CD8-positive, alpha-beta memory T cell (primary cell): ENCODE results near the gene RERE. TPM values are rescaled to one million over a fixed set of nuclear protein-coding genes. Genes with fewer than 3 reads are reported as not detected.

ENCODE experiments used
- CTCF ChIA-PET: fragments of 350-600 bp; sonication (Branson Sonifier 250); formaldehyde crosslinking; loops from one replicate; lab custom pipeline; 2021; ENCODE audit warnings: antibody characterized with exemption; lab: Charles Lee
- POLR2A ChIA-PET: fragments of 350-600 bp; sonication (Branson Sonifier 250); formaldehyde crosslinking; loops from one replicate; lab custom pipeline; 2021; ENCODE audit warnings: antibody characterized with exemption; lab: Charles Lee
- DNase-seq, 5 donors: peaks; one replicate each; pipeline versions ENCODE4 v3.0.0 to v3.0.0-alpha.2; 2020 to 2022; ENCODE audit warnings: mixed read lengths in 1 of 5
- H3K27ac ChIP-seq: one replicate; pipeline ENCODE4 v1.7.0; 2013; ENCODE audit warnings: low read depth, mild to moderate bottlenecking, low read length, moderate library complexity
- H3K27me3 ChIP-seq: 2 replicates; pipeline ENCODE4 v1.7.0; 2013; ENCODE audit warnings: low read length, mild to moderate bottlenecking; ENCODE audit not compliant: insufficient read depth, poor library complexity, severe bottlenecking
- H3K36me3 ChIP-seq: 2 replicates; pipeline ENCODE4 v1.7.0; 2013; ENCODE audit warnings: mild to moderate bottlenecking, low read length, moderate library complexity; ENCODE audit not compliant: insufficient read depth
- H3K4me1 ChIP-seq: 2 replicates; pipeline ENCODE4 v1.7.0; 2013; ENCODE audit warnings: mild to moderate bottlenecking, low read length, moderate library complexity; ENCODE audit not compliant: insufficient read depth
- H3K4me3 ChIP-seq: 2 replicates; pipeline ENCODE4 v1.7.0; 2013; ENCODE audit warnings: mild to moderate bottlenecking, low read length
- H3K9me3 ChIP-seq: 2 replicates; pipeline ENCODE4 v1.7.0; 2013; ENCODE audit warnings: mild to moderate bottlenecking, low read length
- H3K27ac Mint-ChIP-seq, 8 donors: one replicate each; pipeline ENCODE4 v1.8.0; 2020 to 2021; ENCODE audit warnings: mixed read lengths in 8 of 8, mild to moderate bottlenecking in 6 of 8, inconsistent platforms in 3 of 8, moderate library complexity in 3 of 8
- H3K27me3 Mint-ChIP-seq, 2 donors: one replicate each; pipeline ENCODE4 v1.8.0; 2020 to 2021; ENCODE audit warnings: mixed read lengths in 2 of 2, mild to moderate bottlenecking in 1 of 2, moderate library complexity in 1 of 2
- H3K36me3 Mint-ChIP-seq, 3 donors: one replicate each; pipeline ENCODE4 v1.8.0; 2020 to 2021; ENCODE audit warnings: mixed read lengths in 3 of 3, inconsistent platforms in 1 of 3, mild to moderate bottlenecking in 1 of 3
- H3K4me1 Mint-ChIP-seq, 3 donors: one replicate each; pipeline ENCODE4 v1.8.0; 2020 to 2021; ENCODE audit warnings: mixed read lengths in 3 of 3, inconsistent platforms in 1 of 3, mild to moderate bottlenecking in 1 of 3
- H3K4me3 Mint-ChIP-seq, 7 donors: one replicate each; pipeline ENCODE4 v1.8.0; 2020 to 2021; ENCODE audit warnings: mixed read lengths in 7 of 7, mild to moderate bottlenecking in 6 of 7, moderate library complexity in 4 of 7, inconsistent platforms in 2 of 7
- H3K9me3 Mint-ChIP-seq, 5 donors: one replicate each; pipeline ENCODE4 v1.8.0; 2020 to 2022; ENCODE audit warnings: mixed read lengths in 5 of 5, mild to moderate bottlenecking in 3 of 5, moderate library complexity in 2 of 5, inconsistent platforms in 1 of 5
- polyA plus RNA-seq: library from polyadenylated mRNA; unstranded; fragments of 300-500 nt; fragmentation: Illumina TruSeq; gene quantifications from one replicate; pipeline ENCODE4 v1.2.3, GENCODE V29; 2021
- total RNA-seq, 2 experiments: library from RNA; stranded (reverse); gene quantifications; one replicate each; pipeline ENCODE4 v1.2.3, GENCODE V29; 2021

RERE gene
- total and polyA plus RNA-seq, 3 experiments from 2014 or later = 10.9 to 39.2 (median 37.9) TPM

DNA sequence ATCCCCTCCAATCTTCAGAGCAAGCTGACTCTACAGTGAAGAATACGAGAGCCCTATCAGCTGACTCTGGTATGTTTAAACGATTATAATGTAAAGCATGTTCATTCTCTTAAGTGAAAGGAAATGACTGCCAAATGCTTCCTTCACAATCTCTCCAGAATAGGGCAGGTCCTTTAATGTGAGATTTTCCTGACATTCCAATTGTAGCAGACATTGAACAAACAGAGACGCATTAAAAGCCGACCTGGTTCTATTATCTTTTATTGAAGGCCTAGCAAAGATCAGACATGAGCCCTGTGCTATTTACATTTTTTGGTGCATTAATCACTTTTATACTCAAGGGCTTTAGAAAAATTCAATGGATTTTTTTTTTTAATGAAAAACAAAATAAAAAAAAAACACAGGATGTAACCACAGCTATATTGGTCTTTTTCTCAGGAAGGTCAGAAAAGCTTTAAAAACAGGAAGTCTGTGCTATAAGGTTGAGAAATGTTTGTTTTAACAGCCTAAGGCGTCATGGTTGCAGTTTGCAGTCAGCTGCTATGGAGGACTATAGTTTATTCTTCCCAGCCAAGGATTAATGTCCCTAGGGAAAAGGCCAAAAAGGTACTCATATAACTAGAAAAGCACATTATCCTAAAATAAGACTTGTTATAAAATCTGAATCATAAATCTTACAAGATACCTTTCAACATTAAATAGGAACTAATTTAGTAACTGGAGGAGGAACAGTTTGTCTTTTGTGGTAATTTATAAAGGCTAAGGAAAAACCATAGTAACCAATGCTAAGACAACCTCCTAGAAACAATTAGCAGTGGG lies 104.8 kb downstream of the RERE start:
- Mint-ChIP-seq H3K4me3 (peak overlapping the region in 6 of 7 donors; percentile 35 to 57 (median 50)), H3K27ac (peak overlapping the region in 6 of 8 donors; percentile 55 to 87 (median 73)), H3K4me1 (peaks cover 18 to 28% (median 20%) of the 10 kb centered on the region in 3 donors), H3K27me3 (no peaks in the 10 kb centered on the region), H3K36me3 (peaks cover 0 to 6% (median 2%) of the 10 kb centered on the region in 3 donors), H3K9me3 (no peaks in the 10 kb centered on the region)
- no peak overlapping the region for H3K4me3 ChIP-seq
- no peaks in the 10 kb centered on the region for H3K9me3 ChIP-seq
- H3K36me3 ChIP-seq = no peaks in the 10 kb centered on the region
- POLR2A ChIA-PET = no interaction called here
- CTCF ChIA-PET = interaction anchor here (1.1 kb wide), 1 partner anchor 14 kb away, joined by 3 read pairs; no protein-coding TSS in a partner anchor
- H3K27me3 ChIP-seq = no peaks in the 10 kb centered on the region
- H3K27ac ChIP-seq = no peak overlapping the region
- H3K4me1 ChIP-seq = peaks cover 14% of the 10 kb centered on the region
- peak in 1 of 5 donors; percentile 18 for DNase-seq

DNA sequence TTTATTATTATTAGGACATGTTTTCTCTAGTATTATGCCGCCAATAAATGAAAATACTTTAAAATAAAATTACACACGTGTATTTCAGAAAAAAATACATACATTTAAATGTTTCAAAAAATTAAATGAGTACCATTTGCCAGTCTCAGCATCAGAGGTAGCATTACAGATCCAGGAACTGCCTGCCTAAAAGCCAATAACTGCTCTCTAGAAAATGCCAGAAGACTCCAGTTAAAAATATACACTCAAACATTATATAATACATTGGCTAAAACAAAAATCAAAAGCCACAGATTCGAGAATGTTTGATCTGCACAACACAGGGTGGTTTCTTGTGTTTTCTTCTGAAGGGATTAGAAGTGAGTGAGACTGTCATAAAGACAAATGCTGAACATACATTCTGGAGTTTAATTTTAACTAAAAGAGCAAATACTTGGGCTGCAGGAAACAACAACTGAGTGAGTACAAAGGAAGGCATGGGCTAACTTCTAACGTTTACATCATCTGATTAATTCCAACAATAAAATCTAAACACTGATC lies 105.5 kb downstream of the RERE start:
- H3K27me3 Mint-ChIP-seq = no peaks in the 10 kb centered on the region
- H3K4me3 Mint-ChIP-seq = peak overlapping the region in 3 of 7 donors; percentile 35 to 51 (median 43)
- peaks cover 18 to 28% (median 20%) of the 10 kb centered on the region in 3 donors for H3K4me1 Mint-ChIP-seq
- Histone ChIP-seq H3K4me3 (no peak overlapping the region), H3K4me1 (peaks cover 14% of the 10 kb centered on the region), H3K27me3 (no peaks in the 10 kb centered on the region), H3K36me3 (no peaks in the 10 kb centered on the region), H3K9me3 (no peaks in the 10 kb centered on the region), H3K27ac (no peak overlapping the region)
- no peak for DNase-seq
- ChIA-PET CTCF (no interaction called here), POLR2A (no interaction called here)
- H3K36me3 Mint-ChIP-seq = peaks cover 0 to 6% (median 2%) of the 10 kb centered on the region in 3 donors
- no peaks in the 10 kb centered on the region for H3K9me3 Mint-ChIP-seq
- H3K27ac Mint-ChIP-seq = peak overlapping the region in 5 of 8 donors; percentile 1 to 80 (median 30)

DNA sequence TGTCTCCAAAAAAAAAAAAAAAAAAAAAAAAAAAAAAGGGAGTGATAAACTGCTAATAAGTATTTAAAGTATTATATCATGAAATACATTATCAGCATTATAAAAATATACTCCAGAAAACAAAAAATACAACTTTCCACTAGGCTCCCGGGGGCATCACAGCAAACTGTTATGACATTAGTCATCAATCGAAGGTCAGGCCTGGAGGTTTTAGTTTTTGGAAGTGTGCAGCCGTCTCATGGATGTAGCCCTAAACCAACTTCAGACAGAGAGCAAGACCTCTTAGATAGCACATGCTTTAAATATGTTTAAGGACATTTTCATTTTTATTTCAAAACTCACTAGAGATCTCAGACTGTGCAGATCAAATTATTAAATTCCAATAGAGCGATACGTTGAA lies 106.3 kb downstream of the RERE start:
- Histone ChIP-seq H3K9me3 (no peaks in the 10 kb centered on the region), H3K36me3 (no peaks in the 10 kb centered on the region), H3K4me1 (peaks cover 14% of the 10 kb centered on the region), H3K27me3 (no peaks in the 10 kb centered on the region), H3K27ac (no peak overlapping the region), H3K4me3 (no peak overlapping the region)
- Mint-ChIP-seq H3K4me3 (peak overlapping the region in 1 of 7 donors; percentile 10), H3K4me1 (peaks cover 18 to 28% (median 20%) of the 10 kb centered on the region in 3 donors), H3K9me3 (no peaks in the 10 kb centered on the region), H3K27me3 (no peaks in the 10 kb centered on the region), H3K36me3 (peaks cover 0 to 6% (median 2%) of the 10 kb centered on the region in 3 donors), H3K27ac (no peak overlapping the region)
- ChIA-PET CTCF (no interaction called here), POLR2A (no interaction called here)
- DNase-seq = no peak

DNA sequence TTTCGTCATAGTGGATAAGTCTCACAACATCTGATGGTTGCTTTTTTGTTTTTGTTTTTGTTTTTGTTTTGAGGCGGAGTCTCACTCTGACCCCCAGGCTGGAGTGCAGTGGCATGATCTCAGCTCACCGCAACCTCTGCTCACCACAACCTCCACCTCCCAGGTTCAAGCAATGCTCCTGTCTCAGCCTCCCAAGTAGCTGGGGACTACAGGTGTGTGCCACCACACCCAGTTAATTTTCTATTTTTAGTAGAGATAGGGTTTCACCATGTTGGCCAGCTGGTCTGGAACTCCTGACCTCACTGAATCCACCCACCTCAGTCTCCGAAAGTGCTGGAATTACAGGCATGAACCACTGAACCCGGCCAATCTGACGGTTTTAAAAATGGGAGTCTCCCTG lies 109.2 kb downstream of the RERE start:
- ChIA-PET POLR2A (no interaction called here), CTCF (no interaction called here)
- Mint-ChIP-seq H3K4me3 (no peak overlapping the region), H3K9me3 (peaks cover 0 to 1% (median 0%) of the 10 kb centered on the region in 5 donors), H3K4me1 (peaks cover 19 to 29% (median 20%) of the 10 kb centered on the region in 3 donors), H3K36me3 (peaks cover 0 to 2% (median 0%) of the 10 kb centered on the region in 3 donors), H3K27ac (peak overlapping the region in 1 of 8 donors; percentile 36), H3K27me3 (peaks cover 17 to 23% of the 10 kb centered on the region in 2 donors)
- H3K36me3 ChIP-seq = no peaks in the 10 kb centered on the region
- peaks cover 14% of the 10 kb centered on the region for H3K4me1 ChIP-seq
- no peak overlapping the region for H3K4me3 ChIP-seq
- H3K27me3 ChIP-seq = peaks cover 7% of the 10 kb centered on the region
- no peaks in the 10 kb centered on the region for H3K9me3 ChIP-seq
- H3K27ac ChIP-seq = no peak overlapping the region
- no peak for DNase-seq

DNA sequence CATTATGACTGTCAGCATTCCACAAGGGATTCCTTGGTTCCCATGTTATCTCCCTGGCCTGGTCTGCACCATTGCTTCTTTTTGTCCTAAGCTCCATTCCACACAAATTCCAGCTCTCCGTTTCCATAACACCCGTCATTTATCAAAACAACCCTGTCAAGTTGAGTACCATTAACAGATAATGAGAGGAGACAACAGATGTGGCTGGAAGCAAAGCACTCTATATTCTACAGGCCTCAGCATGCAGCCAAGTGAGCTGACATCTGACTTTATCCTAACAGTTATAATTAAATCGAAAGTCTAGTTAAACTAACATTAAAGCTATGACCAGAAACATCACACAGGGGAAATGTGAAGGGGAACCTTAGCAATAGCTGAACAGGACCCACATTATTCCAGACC lies 110.4 kb downstream of the RERE start:
- POLR2A ChIA-PET = no interaction called here
- H3K36me3 ChIP-seq = no peaks in the 10 kb centered on the region
- H3K4me3 ChIP-seq = no peak overlapping the region
- H3K4me1 Mint-ChIP-seq = peaks cover 16 to 26% (median 16%) of the 10 kb centered on the region in 3 donors
- H3K4me1 ChIP-seq = peaks cover 12% of the 10 kb centered on the region
- no peaks in the 10 kb centered on the region for H3K9me3 ChIP-seq
- CTCF ChIA-PET = no interaction called here
- no peak overlapping the region for H3K27ac ChIP-seq
- H3K27ac Mint-ChIP-seq = no peak overlapping the region
- H3K9me3 Mint-ChIP-seq = peaks cover 0 to 1% (median 0%) of the 10 kb centered on the region in 5 donors
- peaks cover 19 to 32% of the 10 kb centered on the region in 2 donors for H3K27me3 Mint-ChIP-seq
- H3K4me3 Mint-ChIP-seq = no peak overlapping the region
- H3K36me3 Mint-ChIP-seq = peaks cover 0 to 2% (median 0%) of the 10 kb centered on the region in 3 donors
- DNase-seq = no peak
- peaks cover 11% of the 10 kb centered on the region for H3K27me3 ChIP-seq

DNA sequence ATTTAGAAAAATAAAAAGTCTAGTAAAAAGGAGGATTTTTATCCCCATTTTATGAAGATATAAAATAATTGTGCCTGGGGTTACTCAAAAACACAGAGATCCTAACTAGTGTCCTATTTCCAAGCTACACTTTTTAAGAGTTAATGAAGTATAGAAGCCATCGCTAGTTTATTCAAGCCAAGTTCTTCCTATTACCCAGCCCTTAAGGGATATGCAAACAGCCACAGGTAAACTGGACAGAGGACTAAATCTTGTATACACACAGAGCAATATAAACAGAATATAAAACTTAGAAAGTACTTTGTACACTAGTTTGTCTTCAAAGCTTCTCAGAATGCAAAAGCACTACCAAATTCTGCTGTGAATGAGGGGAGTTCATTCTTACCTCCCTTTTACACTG lies 111.1 kb downstream of the RERE start:
- POLR2A ChIA-PET = no interaction called here
- H3K27ac ChIP-seq = no peak overlapping the region
- peaks cover 14% of the 10 kb centered on the region for H3K27me3 ChIP-seq
- no peak overlapping the region for H3K4me3 Mint-ChIP-seq
- no peak overlapping the region for H3K4me3 ChIP-seq
- H3K4me1 ChIP-seq = peaks cover 16% of the 10 kb centered on the region
- peaks cover 0 to 2% (median 0%) of the 10 kb centered on the region in 3 donors for H3K36me3 Mint-ChIP-seq
- H3K27me3 Mint-ChIP-seq = peaks cover 26 to 39% of the 10 kb centered on the region in 2 donors
- peaks cover 20 to 26% (median 22%) of the 10 kb centered on the region in 3 donors for H3K4me1 Mint-ChIP-seq
- H3K9me3 ChIP-seq = no peaks in the 10 kb centered on the region
- no peak for DNase-seq
- H3K27ac Mint-ChIP-seq = no peak overlapping the region
- peaks cover 0 to 2% (median 0%) of the 10 kb centered on the region in 5 donors for H3K9me3 Mint-ChIP-seq
- CTCF ChIA-PET = no interaction called here
- H3K36me3 ChIP-seq = no peaks in the 10 kb centered on the region

DNA sequence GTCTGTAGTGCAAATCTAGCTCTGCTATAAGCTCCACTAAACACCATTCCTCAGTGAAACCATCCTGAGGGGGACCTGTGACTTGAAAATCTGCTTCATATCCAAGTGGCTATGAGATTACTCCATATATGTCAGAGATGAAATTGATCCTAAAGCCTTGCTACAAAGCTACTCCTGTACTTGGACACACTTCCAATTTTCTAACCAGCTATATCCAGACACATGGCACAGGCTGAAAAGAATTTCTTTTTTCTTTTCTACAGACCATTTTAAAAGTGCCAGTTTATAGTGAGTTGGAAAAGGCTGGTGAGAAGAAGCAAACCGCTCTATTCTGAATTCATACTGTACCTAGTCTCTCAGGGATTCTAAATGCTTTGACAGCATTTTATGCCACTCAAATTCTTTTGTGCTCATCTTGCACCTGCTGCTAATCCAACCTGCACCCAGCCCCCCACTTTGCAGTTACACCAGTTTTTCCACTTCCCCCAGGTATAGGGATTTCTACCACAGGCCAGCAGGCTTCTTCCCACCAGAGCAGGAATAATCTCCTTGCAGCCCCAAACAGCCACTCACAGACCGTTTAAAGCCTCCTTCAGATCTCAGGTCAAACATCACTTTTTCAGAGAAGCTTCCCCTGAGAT lies 112.5 kb downstream of the RERE start:
- Histone ChIP-seq H3K27ac (no peak overlapping the region), H3K27me3 (peaks cover 14% of the 10 kb centered on the region), H3K36me3 (no peaks in the 10 kb centered on the region), H3K9me3 (no peaks in the 10 kb centered on the region), H3K4me1 (peaks cover 27% of the 10 kb centered on the region), H3K4me3 (no peak overlapping the region)
- Mint-ChIP-seq H3K9me3 (peaks cover 0 to 2% (median 0%) of the 10 kb centered on the region in 5 donors), H3K36me3 (peaks cover 0 to 2% (median 0%) of the 10 kb centered on the region in 3 donors), H3K4me3 (peak overlapping the region in 1 of 7 donors; percentile 39), H3K27ac (no peak overlapping the region), H3K4me1 (peaks cover 25 to 32% (median 30%) of the 10 kb centered on the region in 3 donors), H3K27me3 (peaks cover 29 to 44% of the 10 kb centered on the region in 2 donors)
- POLR2A ChIA-PET = no interaction called here
- DNase-seq = no peak
- CTCF ChIA-PET = interaction anchor here (1.0 to 2.2 kb wide), 2 partner anchors 22 to 143 kb away, joined by 3 to 7 read pairs; no protein-coding TSS in a partner anchor
